ENCODE results near the gene RBM4. TPM values are rescaled to one million over a fixed set of nuclear protein-coding genes. Genes with fewer than 3 reads are reported as not detected.
"Not testable (repeated sequence)": the region's sequence is repeated elsewhere in the genome, so short reads cannot be mapped to it uniquely, and the experiment has no call there.

RBM4 gene
- total and polyA plus RNA-seq, 9 donors = 98.1 to 167 (median 147) TPM

- H3K27me3 ChIP-seq (ENCODE audit: control insufficient read depth, insufficient read depth, low read length) = no peaks in the 10 kb centered on the region
- H3K4me1 ChIP-seq (ENCODE audit: control insufficient read depth, insufficient read depth, low read length) = peaks cover 24% of the 10 kb centered on the region
- peak overlapping the region; percentile 66 for H3K4me3 ChIP-seq (ENCODE audit: low read length)
- WGBS (ENCODE audit: insufficient coverage) = no CpG with 5 or more reads among the region's 7 CpGs
- H3K27ac ChIP-seq (ENCODE audit: low read length) = no peak overlapping the region
- DNase-seq = no peak
- no peaks in the 10 kb centered on the region for H3K9me3 ChIP-seq (replicated peaks; ENCODE audit: control insufficient read depth, low read depth, low read length)
- peaks cover 2% of the 10 kb centered on the region for H3K36me3 ChIP-seq (ENCODE audit: control insufficient read depth, insufficient read depth, low read length)
These were observed 44.9 kb upstream of the RBM4 start for GRCh38 chr11:66593650-66594049.

DNA sequence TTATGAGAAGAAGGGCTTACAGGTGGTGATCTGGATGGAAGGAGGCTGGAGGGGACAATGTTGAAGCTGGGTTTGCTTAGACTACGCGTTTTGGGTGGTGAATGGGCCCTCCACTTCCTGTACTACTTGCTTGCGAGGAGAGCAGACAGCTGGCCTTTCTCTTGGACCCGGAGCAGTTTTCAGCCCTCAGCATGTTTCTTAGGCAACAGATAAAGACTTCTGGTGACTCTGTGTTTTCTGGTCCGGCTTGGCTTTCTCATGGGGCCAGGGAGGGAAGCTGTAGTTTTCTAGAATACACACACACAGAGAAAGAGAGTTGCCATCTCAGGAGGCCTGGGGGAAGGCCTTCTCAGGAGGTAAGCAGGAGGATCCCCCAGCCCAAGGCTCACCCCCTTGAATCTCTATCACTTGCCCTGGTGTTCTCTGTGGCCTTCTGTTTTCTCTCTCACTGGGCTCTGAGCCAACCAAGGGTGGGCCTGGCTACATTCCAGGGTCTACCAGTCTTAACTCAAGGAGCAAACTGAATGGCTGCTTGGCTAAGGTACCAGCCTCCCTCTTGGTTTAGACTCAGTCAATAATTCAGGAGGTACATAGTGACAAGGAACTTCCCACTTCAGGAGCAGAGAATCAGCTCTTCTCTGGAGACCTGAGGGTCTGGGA lies 43.1 kb upstream of the RBM4 start:
- Histone ChIP-seq H3K27me3 (ENCODE audit: control insufficient read depth, insufficient read depth, low read length) (no peaks in the 10 kb centered on the region), H3K4me1 (ENCODE audit: control insufficient read depth, insufficient read depth, low read length) (peaks cover 24% of the 10 kb centered on the region), H3K27ac (ENCODE audit: low read length) (peak overlapping the region; percentile 35), H3K36me3 (ENCODE audit: control insufficient read depth, insufficient read depth, low read length) (peaks cover 18% of the 10 kb centered on the region), H3K4me3 (ENCODE audit: low read length) (no peak overlapping the region), H3K9me3 (replicated peaks; ENCODE audit: control insufficient read depth, low read depth, low read length) (no peaks in the 10 kb centered on the region)
- no peak for DNase-seq
- WGBS (ENCODE audit: insufficient coverage) = no CpG with 5 or more reads among the region's 5 CpGs

DNA sequence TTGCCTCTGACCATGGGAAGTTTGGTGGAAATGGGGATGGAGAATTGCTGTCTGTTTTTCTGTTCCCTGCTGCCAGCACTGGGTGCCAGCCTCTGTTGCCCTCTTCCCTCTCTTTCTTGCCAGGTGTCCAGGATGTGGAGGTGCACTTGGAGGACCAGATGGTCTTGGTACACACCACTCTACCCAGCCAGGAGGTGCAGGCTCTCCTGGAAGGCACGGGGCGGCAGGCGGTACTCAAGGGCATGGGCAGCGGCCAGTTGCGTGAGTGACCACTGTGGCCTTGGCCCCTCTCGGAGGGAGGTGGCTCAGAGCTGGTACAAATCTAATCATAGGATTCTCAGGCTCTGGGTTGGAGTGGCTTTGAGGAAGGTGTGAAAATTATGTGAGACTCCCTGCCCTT lies 39.5 kb upstream of the RBM4 start:
- whole genome bisulfite sequencing (ENCODE audit: insufficient coverage) = 100% methylated on average over 6 of the region's 6 CpGs
- peaks cover 20% of the 10 kb centered on the region for H3K4me1 ChIP-seq (ENCODE audit: control insufficient read depth, insufficient read depth, low read length)
- H3K27me3 ChIP-seq (ENCODE audit: control insufficient read depth, insufficient read depth, low read length) = no peaks in the 10 kb centered on the region
- no peaks in the 10 kb centered on the region for H3K9me3 ChIP-seq (replicated peaks; ENCODE audit: control insufficient read depth, low read depth, low read length)
- peaks cover 35% of the 10 kb centered on the region for H3K36me3 ChIP-seq (ENCODE audit: control insufficient read depth, insufficient read depth, low read length)
- DNase-seq = no peak
- no peak overlapping the region for H3K27ac ChIP-seq (ENCODE audit: low read length)
- no peak overlapping the region for H3K4me3 ChIP-seq (ENCODE audit: low read length)

DNA sequence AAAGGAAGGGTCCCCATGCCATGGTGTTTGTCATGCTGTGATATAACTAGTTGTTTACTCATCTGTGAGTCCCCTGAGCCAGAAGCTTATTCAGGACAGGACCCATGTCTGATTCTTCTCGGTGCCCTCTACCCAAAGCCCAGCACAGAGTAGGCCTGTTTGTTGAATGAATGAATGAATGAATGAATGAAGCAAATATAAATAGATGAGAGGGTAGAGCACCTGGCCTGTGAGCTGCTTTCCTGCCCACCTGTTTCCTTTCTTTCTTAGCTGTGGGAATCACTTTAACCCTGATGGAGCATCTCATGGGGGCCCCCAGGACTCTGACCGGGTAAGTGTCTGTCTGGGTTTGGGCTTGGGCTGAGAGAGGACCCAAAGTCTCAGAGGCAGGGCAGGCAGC lies 38.3 kb upstream of the RBM4 start:
- peaks cover 15% of the 10 kb centered on the region for H3K4me1 ChIP-seq (ENCODE audit: control insufficient read depth, insufficient read depth, low read length)
- H3K36me3 ChIP-seq (ENCODE audit: control insufficient read depth, insufficient read depth, low read length) = peaks cover 48% of the 10 kb centered on the region
- no peak for DNase-seq
- no peaks in the 10 kb centered on the region for H3K27me3 ChIP-seq (ENCODE audit: control insufficient read depth, insufficient read depth, low read length)
- WGBS (ENCODE audit: insufficient coverage) = no CpG with 5 or more reads among the region's 2 CpGs
- no peaks in the 10 kb centered on the region for H3K9me3 ChIP-seq (replicated peaks; ENCODE audit: control insufficient read depth, low read depth, low read length)
- no peak overlapping the region for H3K27ac ChIP-seq (ENCODE audit: low read length)
- no peak overlapping the region for H3K4me3 ChIP-seq (ENCODE audit: low read length)

DNA sequence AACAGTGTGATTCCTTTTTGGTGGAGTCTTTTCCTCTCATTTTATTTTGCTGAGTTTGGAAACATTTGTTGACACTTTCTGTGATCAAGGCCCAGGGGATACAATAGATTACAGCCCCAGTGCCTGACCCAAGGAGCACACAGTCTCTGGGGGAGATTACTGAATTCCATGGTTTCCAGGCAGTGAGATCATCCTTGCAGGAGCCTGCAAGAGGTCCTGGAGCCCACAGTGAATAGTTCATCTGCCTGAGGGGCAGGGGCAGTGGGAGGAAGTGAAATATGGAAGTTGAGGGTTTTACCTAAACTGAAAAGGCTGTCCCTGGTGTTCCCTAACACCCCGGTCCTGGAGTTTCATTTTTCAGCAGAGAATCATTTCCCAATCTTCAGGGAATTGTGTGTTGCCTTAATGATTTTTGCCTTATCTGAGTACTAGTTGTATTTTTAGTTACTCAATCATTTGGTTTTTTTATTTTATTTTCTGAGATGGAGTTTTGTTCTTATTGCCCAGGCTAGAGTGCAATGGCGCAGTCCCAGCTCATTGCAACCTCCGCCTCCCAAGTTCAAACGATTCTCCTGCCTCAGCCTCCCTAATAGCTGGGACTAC lies 37.8 kb upstream of the RBM4 start:
- WGBS (ENCODE audit: insufficient coverage) = no CpG with 5 or more reads among the region's 4 CpGs
- Histone ChIP-seq H3K4me3 (ENCODE audit: low read length) (no peak overlapping the region), H3K9me3 (replicated peaks; ENCODE audit: control insufficient read depth, low read depth, low read length) (no peaks in the 10 kb centered on the region), H3K36me3 (ENCODE audit: control insufficient read depth, insufficient read depth, low read length) (peaks cover 53% of the 10 kb centered on the region), H3K27me3 (ENCODE audit: control insufficient read depth, insufficient read depth, low read length) (no peaks in the 10 kb centered on the region), H3K27ac (ENCODE audit: low read length) (no peak overlapping the region), H3K4me1 (ENCODE audit: control insufficient read depth, insufficient read depth, low read length) (peaks cover 12% of the 10 kb centered on the region)
- DNase-seq = no peak

GRCh38 chr11:66603072-66603471 lies 35.4 kb upstream of the RBM4 start:
- 97% methylated on average over 6 of the region's 6 CpGs for WGBS (ENCODE audit: insufficient coverage)
- DNase-seq = no peak
- no peaks in the 10 kb centered on the region for H3K27me3 ChIP-seq (ENCODE audit: control insufficient read depth, insufficient read depth, low read length)
- H3K27ac ChIP-seq (ENCODE audit: low read length) = no peak overlapping the region
- peaks cover 14% of the 10 kb centered on the region for H3K4me1 ChIP-seq (ENCODE audit: control insufficient read depth, insufficient read depth, low read length)
- no peak overlapping the region for H3K4me3 ChIP-seq (ENCODE audit: low read length)
- no peaks in the 10 kb centered on the region for H3K9me3 ChIP-seq (replicated peaks; ENCODE audit: control insufficient read depth, low read depth, low read length)
- peaks cover 62% of the 10 kb centered on the region for H3K36me3 ChIP-seq (ENCODE audit: control insufficient read depth, insufficient read depth, low read length)

- 79% methylated on average over 4 of the region's 5 CpGs for WGBS (ENCODE audit: insufficient coverage)
- Histone ChIP-seq H3K9me3 (replicated peaks; ENCODE audit: control insufficient read depth, low read depth, low read length) (no peaks in the 10 kb centered on the region), H3K4me3 (ENCODE audit: low read length) (no peak overlapping the region)
These were observed 34.3 kb upstream of the RBM4 start for GRCh38 chr11:66604155-66604554.

GRCh38 chr11:66606608-66607007 lies 31.9 kb upstream of the RBM4 start:
- not testable (repeated sequence) for H3K9me3 ChIP-seq (replicated peaks; ENCODE audit: control insufficient read depth, low read depth, low read length); H3K27ac ChIP-seq (ENCODE audit: low read length); H3K27me3 ChIP-seq (ENCODE audit: control insufficient read depth, insufficient read depth, low read length); DNase-seq; H3K4me3 ChIP-seq (ENCODE audit: low read length)
- peaks cover 41% of the 10 kb centered on the region for H3K36me3 ChIP-seq (ENCODE audit: control insufficient read depth, insufficient read depth, low read length)
- H3K4me1 ChIP-seq (ENCODE audit: control insufficient read depth, insufficient read depth, low read length) = peaks cover 10% of the 10 kb centered on the region
- 100% methylated on average over 2 of the region's 3 CpGs for WGBS (ENCODE audit: insufficient coverage)

More at GRCh38 chr11:66604155-66604554, 34.3 kb upstream of the RBM4 start:
- peaks cover 14% of the 10 kb centered on the region for H3K4me1 ChIP-seq (ENCODE audit: control insufficient read depth, insufficient read depth, low read length)
- no peaks in the 10 kb centered on the region for H3K27me3 ChIP-seq (ENCODE audit: control insufficient read depth, insufficient read depth, low read length)
- no peak for DNase-seq
- H3K36me3 ChIP-seq (ENCODE audit: control insufficient read depth, insufficient read depth, low read length) = peaks cover 58% of the 10 kb centered on the region
- no peak overlapping the region for H3K27ac ChIP-seq (ENCODE audit: low read length)

- 20% methylated on average over 7 of the region's 8 CpGs for WGBS (ENCODE audit: insufficient coverage)
- Histone ChIP-seq H3K4me1 (ENCODE audit: control insufficient read depth, insufficient read depth, low read length) (peaks cover 4% of the 10 kb centered on the region), H3K4me3 (ENCODE audit: low read length) (no peak overlapping the region), H3K9me3 (replicated peaks; ENCODE audit: control insufficient read depth, low read depth, low read length) (no peaks in the 10 kb centered on the region), H3K36me3 (ENCODE audit: control insufficient read depth, insufficient read depth, low read length) (peaks cover 37% of the 10 kb centered on the region), H3K27ac (ENCODE audit: low read length) (peak overlapping the region; percentile 24), H3K27me3 (ENCODE audit: control insufficient read depth, insufficient read depth, low read length) (no peaks in the 10 kb centered on the region)
- DNase-seq = peak; percentile 90
These were observed 31.2 kb upstream of the RBM4 start for GRCh38 chr11:66607126-66607834.
